A673 (cell line): Measurements from ENCODE around the gene OPRL1. TPM values are rescaled to one million over a fixed set of nuclear protein-coding genes. Genes with fewer than 3 reads are reported as not detected.

Experiments used
- BruUV-seq: library from RNA; stranded (reverse); fragments of 400-500 nt; replicated peaks from 2 replicates; lab custom pipeline; 2021; lab: Mats Ljungman, UMichigan
- CTCF ChIA-PET: fragments of 300-600 bp; sonication (Branson Sonifier 250); formaldehyde crosslinking; loops from one replicate; lab custom pipeline; 2022; ENCODE audit warnings: antibody characterized with exemption; lab: Charles Lee
- POLR2A ChIA-PET: fragments of 300-600 bp; sonication (Branson Sonifier 250); formaldehyde crosslinking; loops from one replicate; lab custom pipeline; 2022; ENCODE audit warnings: antibody characterized with exemption; ENCODE audit not compliant: low non-redundant PET; lab: Charles Lee
- DNase-seq: peaks from one replicate; pipeline ENCODE4 v3.0.0-alpha.2; 2015; ENCODE audit warnings: low spot score
- H3K27ac ChIP-seq: fragments of 200-600 bp; sonication (generic); 2 replicates; pipeline ENCODE4 v1.5.1; 2016; ENCODE audit warnings: mixed run types, low read depth, mild to moderate bottlenecking, mixed read lengths, antibody characterized with exemption, low read length; ENCODE audit not compliant: poor library complexity, severe bottlenecking
- H3K27me3 ChIP-seq: fragments of 200-600 bp; sonication (generic); replicated peaks from 2 replicates; pipeline ENCODE4 v1.6.1; 2017; ENCODE audit warnings: mixed run types, low read depth, mild to moderate bottlenecking, mixed read lengths, antibody characterized with exemption, low read length; ENCODE audit not compliant: insufficient read depth, poor library complexity
- H3K36me3 ChIP-seq: fragments of 200-600 bp; sonication (generic); 2 replicates; pipeline ENCODE4 v1.6.1; 2016; ENCODE audit warnings: mixed run types, mild to moderate bottlenecking, mixed read lengths, antibody characterized with exemption, low read length; ENCODE audit not compliant: insufficient read depth, poor library complexity, severe bottlenecking
- H3K4me1 ChIP-seq: fragments of 200-600 bp; sonication (generic); 2 replicates; pipeline ENCODE4 v1.6.1; 2017; ENCODE audit warnings: mixed run types, mild to moderate bottlenecking, mixed read lengths, antibody characterized with exemption, low read length; ENCODE audit not compliant: insufficient read depth, poor library complexity, severe bottlenecking
- H3K4me3 ChIP-seq: fragments of 200-600 bp; sonication (generic); 2 replicates; pipeline ENCODE4 v1.5.1; 2016; ENCODE audit warnings: low read depth, mixed run types, mild to moderate bottlenecking, mixed read lengths, low read length; ENCODE audit not compliant: poor library complexity, severe bottlenecking
- H3K9me3 ChIP-seq: fragments of 200-600 bp; sonication (generic); 2 replicates; pipeline ENCODE4 v1.6.1; 2016; ENCODE audit warnings: mixed run types, low read depth, mild to moderate bottlenecking, mixed read lengths, antibody characterized with exemption, low read length; ENCODE audit not compliant: poor library complexity, severe bottlenecking
- CTCF ChIP-seq: fragments of 300-800, 200-600 bp; sonication (generic); conservative IDR thresholded peaks from 2 replicates; pipeline ENCODE4 v1.5.1; 2017; ENCODE audit warnings: low read depth, mild to moderate bottlenecking, antibody characterized with exemption, low read length, moderate library complexity, mixed read lengths
- EZH2 ChIP-seq: fragments of 200-600 bp; sonication (generic); IDR thresholded peaks from 2 replicates; pipeline ENCODE4 v1.6.1; 2017; ENCODE audit warnings: borderline replicate concordance, low read depth, mild to moderate bottlenecking, mixed read lengths, antibody characterized with exemption, low read length; ENCODE audit not compliant: poor library complexity, severe bottlenecking
- intact Hi-C: fragments of 100-400 bp; cut with micrococcal nuclease; formaldehyde crosslinking; loops from one replicate; pipeline ENCODE4 v1.10.0; 2022; ENCODE audit not compliant: unreplicated experiment
- total RNA-seq: library from RNA; stranded (reverse); gene quantifications from 2 replicates; pipeline ENCODE4 v1.2.3, GENCODE V29; 2021

The OPRL1 gene
- total RNA-seq, 1 experiment from 2014 or later = 0.32 TPM

- DNase-seq = no peak
- BruUV-seq = no TSS peak
- CTCF ChIA-PET = no interaction called here
- TF ChIP-seq CTCF (0 out of 2 replicates have a peak, but pooled peaks have one; percentile 21), EZH2 (no peak)
- Histone ChIP-seq H3K27ac (no peak overlapping the region), H3K36me3 (no peaks in the 10 kb centered on the region), H3K9me3 (no peaks in the 10 kb centered on the region), H3K4me1 (peaks cover 13% of the 10 kb centered on the region), H3K27me3 (no peaks in the 10 kb centered on the region), H3K4me3 (no peak overlapping the region)
- POLR2A ChIA-PET = no interaction called here
- intact Hi-C loops = no loop called here
Measured at GRCh38 chr20:64053841-64054661, 25.8 kb upstream of the OPRL1 start.

- no TSS peak for BruUV-seq
- Histone ChIP-seq H3K27me3 (no peaks in the 10 kb centered on the region), H3K36me3 (no peaks in the 10 kb centered on the region), H3K27ac (no peak overlapping the region), H3K4me1 (peaks cover 5% of the 10 kb centered on the region), H3K4me3 (no peak overlapping the region), H3K9me3 (no peaks in the 10 kb centered on the region)
- no peak for DNase-seq
- TF ChIP-seq CTCF = no peak
- no peak for TF ChIP-seq EZH2
- POLR2A ChIA-PET = no interaction called here
- intact Hi-C loops = no loop called here
- CTCF ChIA-PET = no interaction called here
Measured at GRCh38 chr20:64055396-64055892, 24.4 kb upstream of the OPRL1 start.

- no peak overlapping the region for H3K27ac ChIP-seq
- no peak for DNase-seq
- intact Hi-C loops = no loop called here
Measured at GRCh38 chr20:64055893-64056638, 23.8 kb upstream of the OPRL1 start.

More at GRCh38 chr20:64055893-64056638, 23.8 kb upstream of the OPRL1 start:
- BruUV-seq = no TSS peak
- Histone ChIP-seq H3K27me3 (no peaks in the 10 kb centered on the region), H3K9me3 (no peaks in the 10 kb centered on the region), H3K4me1 (peaks cover 5% of the 10 kb centered on the region), H3K4me3 (no peak overlapping the region), H3K36me3 (no peaks in the 10 kb centered on the region)
- ChIA-PET POLR2A (no interaction called here), CTCF (no interaction called here)
- no peak for TF ChIP-seq CTCF
- no peak for TF ChIP-seq EZH2
